K562 (cell line): Measurements from ENCODE around the gene SFTPB. TPM values are rescaled to one million over a fixed set of nuclear protein-coding genes. Genes with fewer than 3 reads are reported as not detected.

Experiments
- ARID2 ChIP-seq: fragments of 450-650 bp; IDR thresholded peaks from 2 replicates; pipeline ENCODE4 v1.6.1; 2017; ENCODE audit warnings: antibody characterized with exemption, mild to moderate bottlenecking
- ATF3 ChIP-seq, 2 experiments: fragments of 450-650 bp in 1 of 2; sonication (generic) in 1 of 2; formaldehyde crosslinking in 1 of 2; IDR thresholded peaks in 1 of 2; conservative IDR thresholded peaks in 1 of 2; 2 replicates each; pipeline versions ENCODE4 v1.6.1 to v1.8.1; 2016 to 2023; ENCODE audit warnings: mild to moderate bottlenecking in 2 of 2, moderate library complexity in 2 of 2, inconsistent platforms in 1 of 2, missing genetic modification reagents in 1 of 2
- CEBPG ChIP-seq, 3 experiments: fragments of 200-800 bp in 1 of 3; sonication (Bioruptor generic) in 1 of 3; sonication (generic) in 1 of 3; formaldehyde crosslinking in 1 of 3; IDR thresholded peaks in 2 of 3; conservative IDR thresholded peaks in 1 of 3; 2 replicates each; pipeline versions ENCODE4 v1.6.1 to v1.8.0; 2016 to 2022; ENCODE audit warnings: missing compliant biosample characterization in 2 of 3, missing genetic modification characterization in 2 of 3, mild to moderate bottlenecking in 1 of 3, missing genetic modification reagents in 1 of 3
- GTF2A2 ChIP-seq: IDR thresholded peaks from 2 replicates; pipeline ENCODE4 v1.6.1; 2016; ENCODE audit warnings: mild to moderate bottlenecking, missing genetic modification characterization, missing compliant biosample characterization
- IFI16 ChIP-seq: fragments of 250-450 bp; sonication (Bioruptor Pico); IDR thresholded peaks from 2 replicates; pipeline ENCODE4 v2.1.2; 2022; ENCODE audit warnings: mild to moderate bottlenecking, inconsistent platforms
- JUN ChIP-seq, 2 experiments: sonication (generic) in 1 of 2; formaldehyde crosslinking in 1 of 2; IDR thresholded peaks; 2 replicates each; pipeline versions ENCODE4 v1.6.1 to v1.8.0; 2012 to 2022; ENCODE audit warnings: borderline replicate concordance in 2 of 2, mild to moderate bottlenecking in 2 of 2, improper control_type of control experiment in 1 of 2, low read depth in 1 of 2, low read length in 1 of 2, missing genetic modification reagents in 1 of 2
- KLF10 ChIP-seq: fragments of 250-450 bp; sonication (Bioruptor Pico); IDR thresholded peaks from 2 replicates; pipeline ENCODE4 v1.6.1; 2021; ENCODE audit warnings: matching md5 sums
- RNF2 ChIP-seq: sonication (generic); IDR thresholded peaks from 2 replicates; pipeline ENCODE4 v1.6.1; 2016
- SMAD2 ChIP-seq: fragments of 150-350 bp; IDR thresholded peaks from 2 replicates; pipeline ENCODE4 v1.6.1; 2014; ENCODE audit warnings: low read depth, mild to moderate bottlenecking, low read length
- SMARCB1 ChIP-seq: IDR thresholded peaks from 2 replicates; pipeline ENCODE4 v1.6.1; 2011; ENCODE audit warnings: improper control_type of control experiment, low read depth; ENCODE audit not compliant: insufficient read length
- TRIM24 ChIP-seq, 2 experiments: fragments of 450-650 bp; IDR thresholded peaks; 2 replicates each; pipeline ENCODE4 v1.6.1; 2016
- YY1 ChIP-seq, 3 experiments: IDR thresholded peaks; 2 replicates each; pipeline ENCODE4 v1.6.1; 2011; ENCODE audit warnings: low read length in 2 of 3, mild to moderate bottlenecking in 2 of 3, moderate library complexity in 2 of 3, borderline replicate concordance in 1 of 3, control low read depth in 1 of 3, low read depth in 1 of 3; ENCODE audit not compliant: insufficient read depth in 3 of 3, insufficient replicate concordance in 2 of 3, control insufficient read depth in 1 of 3, insufficient read length in 1 of 3; ENCODE audit errors: extremely low read depth in 1 of 3
- ZBTB2 ChIP-seq: fragments of 450-650 bp; IDR thresholded peaks from 2 replicates; pipeline ENCODE4 v1.6.1; 2016; ENCODE audit warnings: antibody characterized with exemption
- ZBTB7A ChIP-seq: IDR thresholded peaks from 2 replicates; pipeline ENCODE4 v1.6.1; 2011; ENCODE audit warnings: low read depth, mild to moderate bottlenecking, low read length, moderate library complexity, borderline replicate concordance; ENCODE audit not compliant: control insufficient read depth
- ZEB2 ChIP-seq: fragments of 450-650 bp; IDR thresholded peaks from 2 replicates; pipeline ENCODE4 v1.6.1; 2016
- ZNF583 ChIP-seq: fragments of 250-450 bp; sonication (Bioruptor Pico); IDR thresholded peaks from 2 replicates; pipeline ENCODE4 v1.4.0; 2020
- polyA plus RNA-seq, 8 experiments: library from polyadenylated mRNA; depleted of rRNA in 4 of 8; stranded (reverse) in 5 of 8; unstranded in 3 of 8; fragments of >200 nt; fragmentation: Nextera tagmentation in 2 of 8; fragmentation: Illumina TruSeq in 1 of 8; extraction: Ambion mirVana in 2 of 8; extraction: Trizol in 1 of 8; gene quantifications; 2 replicates each; pipeline versions ENCODE4 v1.2.1 to v1.2.3, GENCODE V29; 2011 to 2014; ENCODE audit warnings: inconsistent platforms in 1 of 8, missing spikeins in 1 of 8
- total RNA-seq, 7 experiments: library from RNA; depleted of rRNA in 6 of 7; stranded (reverse); fragments of >200 nt in 6 of 7; fragmentation: Illumina TruSeq in 2 of 7; extraction: Trizol in 2 of 7; gene quantifications; 2 replicates each; pipeline versions ENCODE4 v1.2.1 to v1.2.3, GENCODE V29; 2011 to 2021; ENCODE audit warnings: low replicate concordance in 1 of 7
- TF ChIP-seq, protein P1 (sequence below): fragments of 200-400 bp; formaldehyde crosslinking; IDR thresholded peaks from 2 replicates; pipeline ENCODE4 v1.6.1; 2017; ENCODE audit warnings: mild to moderate bottlenecking, low read depth, low read length, moderate library complexity
- TF ChIP-seq, protein P2 (sequence below): sonication (generic); formaldehyde crosslinking; IDR thresholded peaks from 2 replicates; pipeline ENCODE4 v1.8.1; 2023; ENCODE audit warnings: mild to moderate bottlenecking, missing genetic modification reagents
- TF ChIP-seq, protein P3 (sequence below): sonication (generic); formaldehyde crosslinking; IDR thresholded peaks from 2 replicates; pipeline ENCODE4 v1.8.0; 2022; ENCODE audit warnings: mild to moderate bottlenecking, missing genetic modification reagents
- TF ChIP-seq, protein P4 (sequence below): fragments of 450-650 bp; formaldehyde crosslinking; IDR thresholded peaks from 2 replicates; pipeline ENCODE4 v1.4.0; 2022; ENCODE audit warnings: mild to moderate bottlenecking, moderate library complexity

SFTPB gene
- total and polyA plus RNA-seq, 9 of the 15 experiments (the other 6 are each of a cell fraction or from before 2014, with no cell fraction given): 0.03 to 7.0 TPM; not detected in 7

GRCh38 chr2:85705680-85706039 lies 37.7 kb upstream of the SFTPB start (continued):
- TF ChIP-seq, protein P1, sequence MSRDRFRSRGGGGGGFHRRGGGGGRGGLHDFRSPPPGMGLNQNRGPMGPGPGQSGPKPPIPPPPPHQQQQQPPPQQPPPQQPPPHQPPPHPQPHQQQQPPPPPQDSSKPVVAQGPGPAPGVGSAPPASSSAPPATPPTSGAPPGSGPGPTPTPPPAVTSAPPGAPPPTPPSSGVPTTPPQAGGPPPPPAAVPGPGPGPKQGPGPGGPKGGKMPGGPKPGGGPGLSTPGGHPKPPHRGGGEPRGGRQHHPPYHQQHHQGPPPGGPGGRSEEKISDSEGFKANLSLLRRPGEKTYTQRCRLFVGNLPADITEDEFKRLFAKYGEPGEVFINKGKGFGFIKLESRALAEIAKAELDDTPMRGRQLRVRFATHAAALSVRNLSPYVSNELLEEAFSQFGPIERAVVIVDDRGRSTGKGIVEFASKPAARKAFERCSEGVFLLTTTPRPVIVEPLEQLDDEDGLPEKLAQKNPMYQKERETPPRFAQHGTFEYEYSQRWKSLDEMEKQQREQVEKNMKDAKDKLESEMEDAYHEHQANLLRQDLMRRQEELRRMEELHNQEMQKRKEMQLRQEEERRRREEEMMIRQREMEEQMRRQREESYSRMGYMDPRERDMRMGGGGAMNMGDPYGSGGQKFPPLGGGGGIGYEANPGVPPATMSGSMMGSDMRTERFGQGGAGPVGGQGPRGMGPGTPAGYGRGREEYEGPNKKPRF: no peak
- TF ChIP-seq KLF10 (CRISPR knock-in tag) (no peak), SMARCB1 (no peak), SMAD2 (no peak), CEBPG (CRISPR knock-in tag; IDR thresholded peaks at IDR 0.05) (peak; percentile 91), CEBPG (tag; conservative IDR thresholded peaks at IDR 0.05 in 1 of 2, IDR thresholded peaks at IDR 0.05 in 1 of 2) (peak; percentile 99), JUN (IDR thresholded peaks at IDR 0.05; ENCODE audit: borderline replicate concordance, low read depth, low read length) (peak; percentile 56; the same call in 1 of the 2 replicates), JUN (CRISPR knock-in tag; IDR thresholded peaks at IDR 0.05; ENCODE audit: borderline replicate concordance) (no peak), ZNF583 (CRISPR knock-in tag) (no peak), ATF3 (IDR thresholded peaks at IDR 0.05) (peak; percentile 96), ATF3 (CRISPR knock-in tag; conservative IDR thresholded peaks at IDR 0.05) (0 out of 2 replicates have a peak, but pooled peaks have one; percentile 39), ZBTB7A (no peak), ZEB2 (peak; percentile 55; the same call in 1 of the 2 replicates), ARID2 (no peak), ZBTB2 (no peak), IFI16 (CRISPR knock-in tag) (no peak), YY1 (IDR thresholded peaks at IDR 0.05; ENCODE audit: borderline replicate concordance in 1 of 3, control insufficient read depth in 1 of 3, extremely low read depth in 1 of 3, insufficient read depth in 3 of 3, insufficient read length in 1 of 3, insufficient replicate concordance in 2 of 3, low read depth in 1 of 3, low read length in 2 of 3) (no peak), TRIM24 (IDR thresholded peaks at IDR 0.05) (peak; percentile 83 to 91; a peak in 3 of 4 replicates), RNF2 (no peak), GTF2A2 (tag) (no peak)
- TF ChIP-seq, protein P2, sequence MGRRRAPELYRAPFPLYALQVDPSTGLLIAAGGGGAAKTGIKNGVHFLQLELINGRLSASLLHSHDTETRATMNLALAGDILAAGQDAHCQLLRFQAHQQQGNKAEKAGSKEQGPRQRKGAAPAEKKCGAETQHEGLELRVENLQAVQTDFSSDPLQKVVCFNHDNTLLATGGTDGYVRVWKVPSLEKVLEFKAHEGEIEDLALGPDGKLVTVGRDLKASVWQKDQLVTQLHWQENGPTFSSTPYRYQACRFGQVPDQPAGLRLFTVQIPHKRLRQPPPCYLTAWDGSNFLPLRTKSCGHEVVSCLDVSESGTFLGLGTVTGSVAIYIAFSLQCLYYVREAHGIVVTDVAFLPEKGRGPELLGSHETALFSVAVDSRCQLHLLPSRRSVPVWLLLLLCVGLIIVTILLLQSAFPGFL (CRISPR knock-in tag): no peak
- TF ChIP-seq, protein P3, sequence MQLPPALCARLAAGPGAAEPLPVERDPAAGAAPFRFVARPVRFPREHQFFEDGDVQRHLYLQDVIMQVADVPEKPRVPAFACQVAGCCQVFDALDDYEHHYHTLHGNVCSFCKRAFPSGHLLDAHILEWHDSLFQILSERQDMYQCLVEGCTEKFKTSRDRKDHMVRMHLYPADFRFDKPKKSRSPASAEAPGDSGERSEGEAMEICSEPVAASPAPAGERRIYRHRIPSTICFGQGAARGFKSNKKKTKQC (CRISPR knock-in tag): no peak
- TF ChIP-seq, protein P4, sequence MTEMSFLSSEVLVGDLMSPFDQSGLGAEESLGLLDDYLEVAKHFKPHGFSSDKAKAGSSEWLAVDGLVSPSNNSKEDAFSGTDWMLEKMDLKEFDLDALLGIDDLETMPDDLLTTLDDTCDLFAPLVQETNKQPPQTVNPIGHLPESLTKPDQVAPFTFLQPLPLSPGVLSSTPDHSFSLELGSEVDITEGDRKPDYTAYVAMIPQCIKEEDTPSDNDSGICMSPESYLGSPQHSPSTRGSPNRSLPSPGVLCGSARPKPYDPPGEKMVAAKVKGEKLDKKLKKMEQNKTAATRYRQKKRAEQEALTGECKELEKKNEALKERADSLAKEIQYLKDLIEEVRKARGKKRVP (CRISPR knock-in tag): peak; percentile 76; the same call in 1 of the 2 replicates
